A549 (cell line): ENCODE data around the gene LRIG3.

Experiments
- EP300 ChIP-seq, 2 experiments: fragments of >200 bp; sonication (Bioruptor Twin); formaldehyde crosslinking; IDR thresholded peaks; 2 replicates in 1 of 2; 3 replicates in 1 of 2; pipeline ENCODE4 v1.6.1; 2016 to 2017
- FOSB ChIP-seq: fragments of 250-450 bp; sonication (Bioruptor Pico); IDR thresholded peaks from 2 replicates; pipeline ENCODE4 v1.5.0; 2020; ENCODE audit warnings: mild to moderate bottlenecking, moderate library complexity
- POLR2A ChIP-seq: IDR thresholded peaks from 2 replicates; pipeline ENCODE4 v1.6.1; 2012; ENCODE audit warnings: mild to moderate bottlenecking, low read length
- RAD21 ChIP-seq, 2 experiments: fragments of >200 bp in 1 of 2; sonication (Bioruptor Twin) in 1 of 2; formaldehyde crosslinking in 1 of 2; IDR thresholded peaks in 1 of 2; conservative IDR thresholded peaks in 1 of 2; 2 replicates in 1 of 2; 3 replicates in 1 of 2; pipeline ENCODE4 v1.6.1; 2012 to 2018; ENCODE audit warnings: inconsistent platforms in 1 of 2
- RCOR1 ChIP-seq: fragments of 150-350 bp; IDR thresholded peaks from 2 replicates; pipeline ENCODE4 v1.6.1; 2014; ENCODE audit warnings: antibody characterized with exemption, low read length, low read depth
- SMC3 ChIP-seq: fragments of >200 bp; sonication (Bioruptor Twin); formaldehyde crosslinking; IDR thresholded peaks from 3 replicates; pipeline ENCODE4 v1.6.1; 2018; ENCODE audit warnings: inconsistent platforms
- TP53 ChIP-seq: fragments of 250-450 bp; sonication (Bioruptor Pico); IDR thresholded peaks from 2 replicates; pipeline ENCODE4 v1.5.0; 2021; ENCODE audit warnings: mild to moderate bottlenecking, moderate library complexity
- TF ChIP-seq, protein P1 (sequence below): fragments of >200 bp; sonication (Bioruptor Twin); formaldehyde crosslinking; IDR thresholded peaks from 3 replicates; pipeline ENCODE4 v1.5.1; 2016
- TF ChIP-seq, protein P2 (sequence below): fragments of 200-600 bp; sonication (generic); IDR thresholded peaks from 2 replicates; pipeline ENCODE4 v1.6.1; 2016; ENCODE audit warnings: antibody characterized with exemption, mild to moderate bottlenecking, moderate library complexity

DNA sequence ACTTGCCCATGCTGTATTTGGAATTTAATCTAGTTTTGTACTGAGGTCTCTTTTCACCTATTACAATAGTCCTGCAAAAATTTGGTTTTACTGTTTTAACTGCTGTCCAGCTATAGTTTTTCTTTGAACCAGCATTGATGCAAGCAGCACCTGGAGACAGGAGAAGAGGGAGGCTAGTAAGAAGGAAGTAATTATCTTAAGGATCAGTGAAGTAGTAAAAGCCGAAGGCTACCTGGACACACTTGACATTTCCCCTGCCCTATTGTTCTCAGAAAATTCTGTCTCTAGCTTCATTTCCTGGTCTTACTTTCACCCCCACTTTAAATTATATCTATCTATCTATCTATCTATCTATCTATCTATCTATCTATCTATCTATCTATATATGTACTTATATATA, 43.5 kb upstream of the LRIG3 start:
- TF ChIP-seq POLR2A (no peak), TP53 (CRISPR knock-in tag) (no peak), RCOR1 (no peak), FOSB (CRISPR knock-in tag) (no peak), EP300 (IDR thresholded peaks at IDR 0.05) (no peak), RAD21 (conservative IDR thresholded peaks at IDR 0.05 in 1 of 2, IDR thresholded peaks at IDR 0.05 in 1 of 2) (no peak), SMC3 (no peak)
- TF ChIP-seq, protein P1, sequence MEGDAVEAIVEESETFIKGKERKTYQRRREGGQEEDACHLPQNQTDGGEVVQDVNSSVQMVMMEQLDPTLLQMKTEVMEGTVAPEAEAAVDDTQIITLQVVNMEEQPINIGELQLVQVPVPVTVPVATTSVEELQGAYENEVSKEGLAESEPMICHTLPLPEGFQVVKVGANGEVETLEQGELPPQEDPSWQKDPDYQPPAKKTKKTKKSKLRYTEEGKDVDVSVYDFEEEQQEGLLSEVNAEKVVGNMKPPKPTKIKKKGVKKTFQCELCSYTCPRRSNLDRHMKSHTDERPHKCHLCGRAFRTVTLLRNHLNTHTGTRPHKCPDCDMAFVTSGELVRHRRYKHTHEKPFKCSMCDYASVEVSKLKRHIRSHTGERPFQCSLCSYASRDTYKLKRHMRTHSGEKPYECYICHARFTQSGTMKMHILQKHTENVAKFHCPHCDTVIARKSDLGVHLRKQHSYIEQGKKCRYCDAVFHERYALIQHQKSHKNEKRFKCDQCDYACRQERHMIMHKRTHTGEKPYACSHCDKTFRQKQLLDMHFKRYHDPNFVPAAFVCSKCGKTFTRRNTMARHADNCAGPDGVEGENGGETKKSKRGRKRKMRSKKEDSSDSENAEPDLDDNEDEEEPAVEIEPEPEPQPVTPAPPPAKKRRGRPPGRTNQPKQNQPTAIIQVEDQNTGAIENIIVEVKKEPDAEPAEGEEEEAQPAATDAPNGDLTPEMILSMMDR: no peak
- TF ChIP-seq, protein P2, sequence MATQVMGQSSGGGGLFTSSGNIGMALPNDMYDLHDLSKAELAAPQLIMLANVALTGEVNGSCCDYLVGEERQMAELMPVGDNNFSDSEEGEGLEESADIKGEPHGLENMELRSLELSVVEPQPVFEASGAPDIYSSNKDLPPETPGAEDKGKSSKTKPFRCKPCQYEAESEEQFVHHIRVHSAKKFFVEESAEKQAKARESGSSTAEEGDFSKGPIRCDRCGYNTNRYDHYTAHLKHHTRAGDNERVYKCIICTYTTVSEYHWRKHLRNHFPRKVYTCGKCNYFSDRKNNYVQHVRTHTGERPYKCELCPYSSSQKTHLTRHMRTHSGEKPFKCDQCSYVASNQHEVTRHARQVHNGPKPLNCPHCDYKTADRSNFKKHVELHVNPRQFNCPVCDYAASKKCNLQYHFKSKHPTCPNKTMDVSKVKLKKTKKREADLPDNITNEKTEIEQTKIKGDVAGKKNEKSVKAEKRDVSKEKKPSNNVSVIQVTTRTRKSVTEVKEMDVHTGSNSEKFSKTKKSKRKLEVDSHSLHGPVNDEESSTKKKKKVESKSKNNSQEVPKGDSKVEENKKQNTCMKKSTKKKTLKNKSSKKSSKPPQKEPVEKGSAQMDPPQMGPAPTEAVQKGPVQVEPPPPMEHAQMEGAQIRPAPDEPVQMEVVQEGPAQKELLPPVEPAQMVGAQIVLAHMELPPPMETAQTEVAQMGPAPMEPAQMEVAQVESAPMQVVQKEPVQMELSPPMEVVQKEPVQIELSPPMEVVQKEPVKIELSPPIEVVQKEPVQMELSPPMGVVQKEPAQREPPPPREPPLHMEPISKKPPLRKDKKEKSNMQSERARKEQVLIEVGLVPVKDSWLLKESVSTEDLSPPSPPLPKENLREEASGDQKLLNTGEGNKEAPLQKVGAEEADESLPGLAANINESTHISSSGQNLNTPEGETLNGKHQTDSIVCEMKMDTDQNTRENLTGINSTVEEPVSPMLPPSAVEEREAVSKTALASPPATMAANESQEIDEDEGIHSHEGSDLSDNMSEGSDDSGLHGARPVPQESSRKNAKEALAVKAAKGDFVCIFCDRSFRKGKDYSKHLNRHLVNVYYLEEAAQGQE: no peak
